Rectal smooth muscle tissue (tissue), 1 donor: ENCODE measurements around the gene LIMS1.
A peak's percentile ranks its signal among the peaks of the same experiment; 100 is the strongest.
"Not testable (repeated sequence)": the region's sequence is repeated elsewhere in the genome, so short reads cannot be mapped to it uniquely, and the experiment has no call there.

Experiments
- H3K27ac ChIP-seq: one replicate; pipeline ENCODE4 v1.7.0; 2013; ENCODE audit warnings: low read depth, low read length, inconsistent platforms
- H3K27me3 ChIP-seq: one replicate; pipeline ENCODE4 v1.7.0; 2013; ENCODE audit warnings: low read length; ENCODE audit not compliant: control insufficient read depth, insufficient read depth
- H3K36me3 ChIP-seq: one replicate; pipeline ENCODE4 v1.7.0; 2013; ENCODE audit warnings: low read length; ENCODE audit not compliant: control insufficient read depth, insufficient read depth
- H3K4me1 ChIP-seq: one replicate; pipeline ENCODE4 v1.7.0; 2013; ENCODE audit warnings: low read length; ENCODE audit not compliant: control insufficient read depth, insufficient read depth
- H3K4me3 ChIP-seq: one replicate; pipeline ENCODE4 v1.7.0; 2013; ENCODE audit warnings: low read length
- H3K9ac ChIP-seq: one replicate; pipeline ENCODE4 v1.7.0; 2013; ENCODE audit warnings: low read length

Gene LIMS1

GRCh38 chr2:108594132-108594981 lies 60.1 kb downstream of the LIMS1 start:
- H3K4me1 ChIP-seq, result peaks cover 33% of the 10 kb centered on the region
- no peak overlapping the region for H3K4me3 ChIP-seq

GRCh38 chr2:108594982-108595464 lies 60.8 kb downstream of the LIMS1 start:
- Histone ChIP-seq H3K27me3 (no peaks in the 10 kb centered on the region), H3K4me3 (no peak overlapping the region), H3K4me1 (peaks cover 30% of the 10 kb centered on the region), H3K27ac (peak overlapping the region; percentile 75), H3K36me3 (no peaks in the 10 kb centered on the region), H3K9ac (peak overlapping the region; percentile 3)

More at GRCh38 chr2:108594132-108594981, 60.1 kb downstream of the LIMS1 start:
- Histone ChIP-seq H3K27me3 (no peaks in the 10 kb centered on the region), H3K27ac (peak overlapping the region; percentile 75), H3K9ac (peak overlapping the region; percentile 3), H3K36me3 (no peaks in the 10 kb centered on the region)

- not testable (repeated sequence) for H3K4me3 ChIP-seq, H3K36me3 ChIP-seq, H3K27me3 ChIP-seq, H3K9ac ChIP-seq
- peak overlapping the region; percentile 75 for H3K27ac ChIP-seq
- H3K4me1 ChIP-seq, result peaks cover 28% of the 10 kb centered on the region
Observed at GRCh38 chr2:108595771-108596170, 61.5 kb downstream of the LIMS1 start.

GRCh38 chr2:108597105-108597744 lies 63.0 kb downstream of the LIMS1 start:
- H3K27me3 ChIP-seq, H3K27ac ChIP-seq, H3K9ac ChIP-seq, H3K4me3 ChIP-seq, H3K36me3 ChIP-seq: not testable (repeated sequence)
- H3K4me1 ChIP-seq, result peaks cover 28% of the 10 kb centered on the region

GRCh38 chr2:108601199-108601598 lies 66.9 kb downstream of the LIMS1 start:
- not testable (repeated sequence) for H3K9ac ChIP-seq, H3K4me1 ChIP-seq, H3K27me3 ChIP-seq, H3K27ac ChIP-seq, H3K4me3 ChIP-seq, H3K36me3 ChIP-seq

- Histone ChIP-seq H3K27me3 (no peaks in the 10 kb centered on the region), H3K4me1 (no peaks in the 10 kb centered on the region), H3K9ac (no peak overlapping the region), H3K4me3 (no peak overlapping the region), H3K36me3 (no peaks in the 10 kb centered on the region), H3K27ac (no peak overlapping the region)
Observed at GRCh38 chr2:108602422-108602821, 68.2 kb downstream of the LIMS1 start.

GRCh38 chr2:108604196-108604595 lies 69.9 kb downstream of the LIMS1 start:
- Histone ChIP-seq H3K36me3 (no peaks in the 10 kb centered on the region), H3K27me3 (no peaks in the 10 kb centered on the region), H3K4me1 (no peaks in the 10 kb centered on the region), H3K4me3 (no peak overlapping the region), H3K9ac (no peak overlapping the region), H3K27ac (no peak overlapping the region)

GRCh38 chr2:108605947-108606346 lies 71.7 kb downstream of the LIMS1 start:
- Histone ChIP-seq H3K4me3 (no peak overlapping the region), H3K4me1 (no peaks in the 10 kb centered on the region), H3K27me3 (no peaks in the 10 kb centered on the region), H3K9ac (no peak overlapping the region), H3K27ac (no peak overlapping the region), H3K36me3 (no peaks in the 10 kb centered on the region)

- H3K9ac ChIP-seq, result no peak overlapping the region
- no peaks in the 10 kb centered on the region for H3K27me3 ChIP-seq
- H3K4me3 ChIP-seq, result no peak overlapping the region
- H3K4me1 ChIP-seq, result peaks cover 4% of the 10 kb centered on the region
- no peak overlapping the region for H3K27ac ChIP-seq
- no peaks in the 10 kb centered on the region for H3K36me3 ChIP-seq
Observed at GRCh38 chr2:108607706-108608301, 73.5 kb downstream of the LIMS1 start.

- Histone ChIP-seq H3K27me3 (no peaks in the 10 kb centered on the region), H3K36me3 (no peaks in the 10 kb centered on the region), H3K4me1 (peaks cover 20% of the 10 kb centered on the region), H3K27ac (no peak overlapping the region), H3K4me3 (no peak overlapping the region), H3K9ac (no peak overlapping the region)
Observed at GRCh38 chr2:108611021-108611420, 76.8 kb downstream of the LIMS1 start.

GRCh38 chr2:108612153-108612513 lies 77.9 kb downstream of the LIMS1 start:
- H3K4me3 ChIP-seq, result no peak overlapping the region
- no peak overlapping the region for H3K27ac ChIP-seq
- H3K4me1 ChIP-seq, result peaks cover 29% of the 10 kb centered on the region
- no peaks in the 10 kb centered on the region for H3K27me3 ChIP-seq
- no peaks in the 10 kb centered on the region for H3K36me3 ChIP-seq
- no peak overlapping the region for H3K9ac ChIP-seq

GRCh38 chr2:108612514-108613183 lies 78.4 kb downstream of the LIMS1 start:
- Histone ChIP-seq H3K36me3 (no peaks in the 10 kb centered on the region), H3K9ac (no peak overlapping the region), H3K4me1 (peaks cover 34% of the 10 kb centered on the region), H3K27me3 (no peaks in the 10 kb centered on the region), H3K27ac (no peak overlapping the region), H3K4me3 (no peak overlapping the region)
